Mesenchymal stem cell (in vitro differentiated cells and primary cell): ENCODE measurements around the gene ZNF207.
A peak's percentile ranks its signal among the peaks of the same experiment; 100 is the strongest.

Source experiments
- DNase-seq: peaks from one replicate; pipeline ENCODE4 v3.0.0-alpha.2; 2013
- H2AFZ ChIP-seq: one replicate; pipeline ENCODE4 v1.6.1; 2013; ENCODE audit warnings: low read depth, mild to moderate bottlenecking, control low read depth, inconsistent platforms, low read length, moderate library complexity
- H2AK5ac ChIP-seq: 2 replicates; pipeline ENCODE4 v1.6.1; 2013; ENCODE audit warnings: low read length, moderate library complexity, mild to moderate bottlenecking, inconsistent platforms; ENCODE audit not compliant: severe bottlenecking
- H2BK120ac ChIP-seq: one replicate; pipeline ENCODE4 v1.6.1; 2013; ENCODE audit warnings: low read depth, mild to moderate bottlenecking, inconsistent platforms, low read length, moderate library complexity
- H2BK12ac ChIP-seq, 2 experiments: one replicate each; pipeline ENCODE4 v1.6.1; 2013; ENCODE audit warnings: inconsistent platforms in 2 of 2, low read length in 2 of 2, mild to moderate bottlenecking in 2 of 2, moderate library complexity in 2 of 2, control low read depth in 1 of 2
- H2BK15ac ChIP-seq: one replicate; pipeline ENCODE4 v1.6.1; 2013; ENCODE audit warnings: mild to moderate bottlenecking, low read depth, inconsistent platforms; ENCODE audit not compliant: poor library complexity, severe bottlenecking
- H2BK5ac ChIP-seq: 2 replicates; pipeline ENCODE4 v1.6.1; 2013; ENCODE audit warnings: low read depth, mild to moderate bottlenecking, low read length, control low read depth, inconsistent platforms; ENCODE audit not compliant: poor library complexity, severe bottlenecking
- H3K14ac ChIP-seq, 2 experiments: one replicate each; pipeline ENCODE4 v1.6.1; 2013; ENCODE audit warnings: inconsistent platforms in 2 of 2, low read length in 2 of 2, control low read depth in 1 of 2, mild to moderate bottlenecking in 1 of 2, moderate library complexity in 1 of 2
- H3K18ac ChIP-seq, 2 experiments: one replicate each; pipeline ENCODE4 v1.6.1; 2013; ENCODE audit warnings: inconsistent platforms in 2 of 2, low read length in 2 of 2, control low read depth in 1 of 2, low read depth in 1 of 2, mild to moderate bottlenecking in 1 of 2
- H3K23ac ChIP-seq, 2 experiments: one replicate each; pipeline ENCODE4 v1.6.1; 2013; ENCODE audit warnings: inconsistent platforms in 2 of 2, low read length in 2 of 2, mild to moderate bottlenecking in 2 of 2, moderate library complexity in 2 of 2, control low read depth in 1 of 2
- H3K27ac ChIP-seq: 2 replicates; pipeline ENCODE4 v1.5.1; 2013; ENCODE audit warnings: mild to moderate bottlenecking, moderate library complexity, low read length, control low read depth, inconsistent platforms; ENCODE audit not compliant: poor library complexity, severe bottlenecking
- H3K27me3 ChIP-seq, 2 experiments: 2 replicates each; pipeline versions ENCODE4 v1.6.1 to v1.7.0; 2013; ENCODE audit warnings: low read length in 2 of 2, mild to moderate bottlenecking in 2 of 2, moderate library complexity in 2 of 2, control low read depth in 1 of 2, inconsistent platforms in 1 of 2; ENCODE audit not compliant: control insufficient read depth in 1 of 2, insufficient read depth in 1 of 2
- H3K36me3 ChIP-seq, 2 experiments: 2 replicates each; pipeline versions ENCODE4 v1.6.1 to v1.7.0; 2013; ENCODE audit warnings: low read length in 2 of 2, control low read depth in 1 of 2, inconsistent platforms in 1 of 2, low read depth in 1 of 2, mild to moderate bottlenecking in 1 of 2; ENCODE audit not compliant: insufficient read depth in 2 of 2, control insufficient read depth in 1 of 2
- H3K4ac ChIP-seq, 2 experiments: one replicate each; pipeline ENCODE4 v1.6.1; 2013; ENCODE audit warnings: inconsistent platforms in 2 of 2, low read length in 2 of 2, mild to moderate bottlenecking in 2 of 2, moderate library complexity in 2 of 2, control low read depth in 1 of 2, low read depth in 1 of 2
- H3K4me1 ChIP-seq: 2 replicates; pipeline ENCODE4 v1.6.1; 2013; ENCODE audit warnings: low read depth, low read length, control low read depth; ENCODE audit not compliant: control insufficient read depth, insufficient read depth
- H3K4me2 ChIP-seq: 2 replicates; pipeline ENCODE4 v1.6.1; 2013; ENCODE audit warnings: low read length, mild to moderate bottlenecking, inconsistent platforms; ENCODE audit not compliant: poor library complexity, severe bottlenecking
- H3K4me3 ChIP-seq, 2 experiments: 2 replicates each; pipeline versions ENCODE4 v1.5.1 to v1.7.0; 2013; ENCODE audit warnings: low read length in 2 of 2, mild to moderate bottlenecking in 2 of 2, control low read depth in 1 of 2, low read depth in 1 of 2; ENCODE audit not compliant: insufficient read depth in 1 of 2
- H3K79me1 ChIP-seq: replicated peaks from 2 replicates; pipeline ENCODE4 v1.6.1; 2013; ENCODE audit warnings: mild to moderate bottlenecking, control low read depth, low read length, inconsistent platforms; ENCODE audit not compliant: poor library complexity, severe bottlenecking
- H3K9ac ChIP-seq: 2 replicates; pipeline ENCODE4 v1.7.0; 2013; ENCODE audit warnings: mild to moderate bottlenecking, low read length, moderate library complexity
- H3K9me3 ChIP-seq: 2 replicates; pipeline ENCODE4 v1.7.0; 2013; ENCODE audit warnings: mild to moderate bottlenecking, low read length; ENCODE audit not compliant: control insufficient read depth
- H4K8ac ChIP-seq: one replicate; pipeline ENCODE4 v1.6.1; 2013; ENCODE audit warnings: inconsistent platforms, mild to moderate bottlenecking, low read length, moderate library complexity
- H4K91ac ChIP-seq: one replicate; pipeline ENCODE4 v1.6.1; 2013; ENCODE audit warnings: mild to moderate bottlenecking, low read length, inconsistent platforms
- WGBS: methylation state at CpG from one replicate; pipeline ENCODE4 v1.1.7; 2013; ENCODE audit warnings: mixed read lengths; 5-methylcytosine and 5-hydroxymethylcytosine counted together

The ZNF207 gene

DNA sequence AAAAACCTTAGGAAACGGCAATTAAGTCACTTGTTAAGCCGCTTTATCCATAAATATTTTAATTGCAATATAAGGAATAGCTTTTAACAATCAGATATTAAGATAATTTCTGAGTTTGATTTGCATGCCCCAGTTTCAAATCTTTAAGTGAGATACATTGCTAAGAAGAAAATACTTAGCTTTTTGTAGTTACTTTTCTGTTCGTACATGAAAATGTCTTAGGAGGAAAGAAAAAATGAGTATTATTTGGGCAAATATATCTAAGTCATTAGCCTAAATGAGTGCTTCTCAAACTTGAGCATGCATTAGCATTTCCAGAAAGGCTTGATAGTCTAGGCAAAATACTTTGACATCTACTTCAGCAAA is 6.4 kb downstream of the ZNF207 start:
- no CpG with 5 or more reads among the region's 3 CpGs for WGBS
- H2BK12ac ChIP-seq = no peak overlapping the region

DNA sequence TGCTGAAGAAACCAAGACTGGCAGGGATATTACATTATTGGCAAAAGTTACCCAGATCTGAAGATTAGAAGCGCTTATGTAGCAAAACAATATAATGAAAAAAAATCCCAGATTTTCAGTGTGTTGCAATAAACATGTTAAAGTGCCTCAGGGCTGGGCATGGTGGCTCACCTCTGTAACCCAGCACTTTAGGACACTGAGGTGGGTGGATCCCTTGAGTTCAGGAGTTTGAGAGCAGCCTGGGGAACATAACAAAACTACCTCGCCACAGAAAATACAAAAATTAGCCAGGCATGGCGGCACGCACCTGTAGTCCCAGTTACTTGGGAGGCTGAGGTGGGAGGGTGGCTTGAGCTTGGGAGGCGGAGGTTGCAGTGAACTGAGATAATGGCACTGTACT is 6.8 kb downstream of the ZNF207 start:
- DNase-seq = no peak
- H2BK12ac ChIP-seq = no peak overlapping the region

More for the DNA sequence above, 6.4 kb downstream of the ZNF207 start:
- H3K4me1 ChIP-seq = peaks cover 11% of the 10 kb centered on the region
- H4K8ac ChIP-seq = no peak overlapping the region
- H3K9me3 ChIP-seq = no peaks in the 10 kb centered on the region
- no peaks in the 10 kb centered on the region for H3K27me3 ChIP-seq
- no peak overlapping the region for H2BK120ac ChIP-seq
- no peaks in the 10 kb centered on the region for H3K79me1 ChIP-seq
- H2BK5ac ChIP-seq = no peak overlapping the region
- no peak overlapping the region for H3K18ac ChIP-seq
- H3K14ac ChIP-seq = no peak overlapping the region
- no peak overlapping the region for H3K4me2 ChIP-seq
- peak overlapping the region in 1 of 2 experiments; percentile 8 for H3K4me3 ChIP-seq
- no peak for DNase-seq
- peak overlapping the region; percentile 17 for H3K9ac ChIP-seq
- H2BK15ac ChIP-seq = no peak overlapping the region
- H3K4ac ChIP-seq = no peak overlapping the region
- H3K23ac ChIP-seq = no peak overlapping the region
- peaks cover 48 to 84% of the 10 kb centered on the region in 2 experiments for H3K36me3 ChIP-seq
- no peak overlapping the region for H4K91ac ChIP-seq
- H3K27ac ChIP-seq = no peak overlapping the region
- no peak overlapping the region for H2AFZ ChIP-seq
- H2AK5ac ChIP-seq = no peak overlapping the region

DNA sequence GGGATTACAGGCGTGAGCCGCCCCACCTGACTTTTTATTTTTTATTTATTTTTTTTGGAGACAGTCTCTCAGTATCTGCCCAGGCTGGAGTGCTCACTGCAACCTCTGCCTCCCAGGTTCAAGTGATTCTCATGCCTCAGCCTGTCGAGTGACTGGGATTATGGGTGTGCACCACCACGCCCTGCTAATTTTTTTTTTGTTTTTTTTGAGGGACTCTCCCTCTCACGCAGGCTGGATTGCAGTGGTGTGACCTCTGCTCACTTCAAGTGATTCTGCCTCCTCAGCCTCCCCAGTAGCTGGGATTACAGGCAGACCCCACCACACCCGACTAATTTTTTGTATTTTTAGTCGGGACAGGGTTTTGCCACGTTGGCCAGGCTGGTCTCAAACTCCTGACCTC is 7.7 kb downstream of the ZNF207 start:
- H3K4me1 ChIP-seq = peaks cover 8% of the 10 kb centered on the region
- no peaks in the 10 kb centered on the region for H3K9me3 ChIP-seq
- WGBS = 96% methylated on average over 8 of the region's 8 CpGs
- H2BK5ac ChIP-seq = no peak overlapping the region
- H2AK5ac ChIP-seq = no peak overlapping the region
- H2BK12ac ChIP-seq = no peak overlapping the region
- H3K79me1 ChIP-seq = no peaks in the 10 kb centered on the region
- no peak overlapping the region for H2BK15ac ChIP-seq
- H4K8ac ChIP-seq = no peak overlapping the region
- no peak overlapping the region for H4K91ac ChIP-seq
- H3K4ac ChIP-seq = no peak overlapping the region
- no peak overlapping the region for H3K14ac ChIP-seq
- no peak overlapping the region for H3K4me3 ChIP-seq
- H2AFZ ChIP-seq = no peak overlapping the region
- H3K9ac ChIP-seq = no peak overlapping the region
- no peak overlapping the region for H2BK120ac ChIP-seq
- DNase-seq = no peak
- H3K36me3 ChIP-seq = peaks cover 48 to 91% of the 10 kb centered on the region in 2 experiments
- H3K18ac ChIP-seq = no peak overlapping the region
- no peak overlapping the region for H3K4me2 ChIP-seq
- H3K27me3 ChIP-seq = no peaks in the 10 kb centered on the region
- H3K23ac ChIP-seq = no peak overlapping the region
- no peak overlapping the region for H3K27ac ChIP-seq

More for the DNA sequence above, 6.8 kb downstream of the ZNF207 start:
- Histone ChIP-seq H3K9me3 (no peaks in the 10 kb centered on the region), H3K4me3 (no peak overlapping the region), H4K8ac (no peak overlapping the region), H3K4me1 (peaks cover 11% of the 10 kb centered on the region), H3K18ac (no peak overlapping the region), H2BK15ac (no peak overlapping the region), H3K4me2 (no peak overlapping the region), H3K23ac (no peak overlapping the region), H3K4ac (no peak overlapping the region), H3K79me1 (no peaks in the 10 kb centered on the region), H2BK5ac (no peak overlapping the region), H3K36me3 (peaks cover 48 to 88% of the 10 kb centered on the region in 2 experiments), H3K9ac (peak overlapping the region; percentile 17), H2AFZ (no peak overlapping the region), H3K14ac (no peak overlapping the region), H2BK120ac (no peak overlapping the region), H3K27me3 (no peaks in the 10 kb centered on the region), H3K27ac (no peak overlapping the region), H2AK5ac (no peak overlapping the region), H4K91ac (no peak overlapping the region)
- 100% methylated on average over 4 of the region's 5 CpGs for WGBS

DNA sequence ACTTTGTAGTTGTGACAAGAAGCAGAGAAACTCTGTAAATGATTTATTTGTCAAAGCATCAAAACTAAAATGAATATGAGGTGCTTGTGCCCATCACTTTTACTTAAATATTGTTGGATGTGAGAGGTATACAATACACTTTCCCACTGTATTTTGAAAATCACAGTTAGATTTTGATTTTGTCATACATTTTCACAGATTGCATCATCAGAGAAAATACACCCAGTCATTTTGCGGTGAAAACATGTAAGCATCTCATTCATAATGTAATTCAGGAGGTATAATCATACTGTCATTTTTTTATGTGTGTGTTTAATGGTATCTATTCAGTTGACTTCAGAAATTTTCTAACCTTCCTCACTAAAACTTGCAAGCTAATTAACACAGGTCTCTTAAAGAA is 11.3 kb downstream of the ZNF207 start:
- no peak overlapping the region for H3K4ac ChIP-seq
- H3K4me3 ChIP-seq = no peak overlapping the region
- no peak overlapping the region for H2BK12ac ChIP-seq
- H3K27ac ChIP-seq = no peak overlapping the region
- H2BK15ac ChIP-seq = no peak overlapping the region
- no peak overlapping the region for H3K23ac ChIP-seq
- H3K4me1 ChIP-seq = peaks cover 1% of the 10 kb centered on the region
- no peak overlapping the region for H3K14ac ChIP-seq
- no peak overlapping the region for H4K91ac ChIP-seq
- no peak overlapping the region for H2AFZ ChIP-seq
- no peaks in the 10 kb centered on the region for H3K27me3 ChIP-seq
- H3K9me3 ChIP-seq = no peaks in the 10 kb centered on the region
- H4K8ac ChIP-seq = no peak overlapping the region
- no peak overlapping the region for H2BK5ac ChIP-seq
- H2AK5ac ChIP-seq = no peak overlapping the region
- WGBS = no CpG with 5 or more reads among the region's 1 CpG
- no peak for DNase-seq
- peaks cover 5% of the 10 kb centered on the region for H3K79me1 ChIP-seq
- H3K9ac ChIP-seq = no peak overlapping the region
- peaks cover 48 to 93% of the 10 kb centered on the region in 2 experiments for H3K36me3 ChIP-seq
- no peak overlapping the region for H3K18ac ChIP-seq
- no peak overlapping the region for H3K4me2 ChIP-seq
- no peak overlapping the region for H2BK120ac ChIP-seq
